Esophagus squamous epithelium (tissue), 5 donors: ENCODE results near the gene NANOS3. TPM values are rescaled to one million over a fixed set of nuclear protein-coding genes. Genes with fewer than 3 reads are reported as not detected.
A peak's percentile ranks its signal among the peaks of the same experiment; 100 is the strongest.

Experiments
- DNase-seq: peaks from one replicate; lab custom pipeline; 2025; lab: John Stamatoyannopoulos, UW
- H3K27ac ChIP-seq, 4 donors: fragments of 200-600 bp; sonication (generic); one replicate each; pipeline ENCODE4 v1.5.1; 2016 to 2019; ENCODE audit warnings: mild to moderate bottlenecking in 1 of 4
- H3K27me3 ChIP-seq, 4 donors: fragments of 200-600 bp; sonication (generic); 1 replicate in 3 of 4; 2 replicates in 1 of 4; pipeline versions ENCODE4 v1.5.1 to v1.6.0; 2017 to 2021; ENCODE audit warnings: antibody characterized with exemption in 1 of 4
- H3K36me3 ChIP-seq, 3 donors: fragments of 200-600 bp; sonication (generic); one replicate each; pipeline ENCODE4 v1.5.1; 2016 to 2019
- H3K4me1 ChIP-seq, 3 donors: fragments of 200-600 bp; sonication (generic); one replicate each; pipeline ENCODE4 v1.5.1; 2017 to 2019
- H3K4me3 ChIP-seq, 4 donors: fragments of 200-600 bp; sonication (generic); 1 replicate in 3 of 4; 2 replicates in 1 of 4; pipeline ENCODE4 v1.5.1; 2016 to 2019; ENCODE audit warnings: mild to moderate bottlenecking in 2 of 4, moderate library complexity in 1 of 4
- H3K9me3 ChIP-seq, 3 donors: fragments of 200-600 bp; sonication (generic); one replicate each; pipeline ENCODE4 v1.5.1; 2016 to 2019
- CTCF ChIP-seq, 6 experiments: fragments of 450-650 bp in 4 of 6; fragments of 200-600 bp in 2 of 6; sonication (generic) in 2 of 6; IDR thresholded peaks; one replicate each; pipeline ENCODE4 v1.5.1; 2016 to 2019; ENCODE audit warnings: antibody characterized with exemption in 6 of 6, mild to moderate bottlenecking in 4 of 6, moderate library complexity in 4 of 6
- POLR2A ChIP-seq, 4 donors: fragments of 450-650 bp; IDR thresholded peaks; one replicate each; pipeline ENCODE4 v1.6.1; 2017; ENCODE audit warnings: antibody characterized with exemption in 4 of 4, mild to moderate bottlenecking in 4 of 4, moderate library complexity in 3 of 4
- WGBS, 2 donors: methylation state at CpG; one replicate each; pipeline ENCODE4 v1.1.5; 2018; 5-methylcytosine and 5-hydroxymethylcytosine counted together
- intact Hi-C: fragments of 100-400 bp; cut with DNase I; formaldehyde crosslinking; loops from one replicate; pipeline ENCODE4 v1.15.0; 2022
- total RNA-seq, 4 donors: library from RNA; depleted of rRNA; stranded (reverse); fragments of >200 nt; gene quantifications; one replicate each; pipeline ENCODE4 v1.1.0, GENCODE V29; 2016
- donor health status: DM: yes; HTN: yes; CAD: no.

Gene NANOS3
- total RNA-seq, 4 donors from 2014 or later, result not detected

- peak; percentile 53 for DNase-seq
- H3K36me3 ChIP-seq, result peaks cover 0 to 30% (median 0%) of the 10 kb centered on the region in 3 donors
- TF ChIP-seq POLR2A (IDR thresholded peaks at IDR 0.05) (peak in 3 of 4 donors; percentile 47 to 69 (median 52)), CTCF (IDR thresholded peaks at IDR 0.05) (peak in 2 of 6 experiments; percentile 28 to 42)
- intact Hi-C loops, result no loop called here
- 33 to 45% methylated on average over 9 of the region's 86 CpGs for WGBS, 2 donors
- peak within 1 kb of the TSS; percentile 85 to 96 (median 91) for H3K27ac ChIP-seq
- peaks cover 13 to 29% (median 15%) of the 10 kb centered on the region in 3 donors for H3K4me1 ChIP-seq
- H3K4me3 ChIP-seq, result peak within 1 kb of the TSS; percentile 77 to 98 (median 84)
- H3K27me3 ChIP-seq, result no peaks in the 10 kb centered on the region
- no peaks in the 10 kb centered on the region for H3K9me3 ChIP-seq
These were observed 28.9 kb downstream of the NANOS3 start, which contains the start of the genes BRME1 and CC2D1A for GRCh38 chr19:13905634-13906520. BRME1 (minus strand) TSS chr19:13906117; CDS start chr19:13904892, 1,225 bp downstream. CC2D1A (plus strand) TSS chr19:13906201; CDS start chr19:13906442, 241 bp downstream.

GRCh38 chr19:13906521-13906904 is 29.6 kb downstream of the NANOS3 start:
- Histone ChIP-seq H3K4me3 (peak overlapping the region; percentile 77 to 98 (median 84)), H3K27ac (peak overlapping the region; percentile 85 to 96 (median 91)), H3K9me3 (no peaks in the 10 kb centered on the region), H3K4me1 (peaks cover 13 to 29% (median 15%) of the 10 kb centered on the region in 3 donors), H3K36me3 (peaks cover 0 to 36% (median 0%) of the 10 kb centered on the region in 3 donors), H3K27me3 (no peaks in the 10 kb centered on the region)
- no peak for TF ChIP-seq CTCF (IDR thresholded peaks at IDR 0.05)
- no peak for TF ChIP-seq POLR2A (IDR thresholded peaks at IDR 0.05)
- no peak for DNase-seq
- WGBS, 2 donors, result 0 to 6% methylated on average over 2 of the region's 13 CpGs
- intact Hi-C loops, result no loop called here

GRCh38 chr19:13906910-13907309 is 30.0 kb downstream of the NANOS3 start:
- intact Hi-C loops, result no loop called here

GRCh38 chr19:13908674-13909073 is 31.7 kb downstream of the NANOS3 start:
- intact Hi-C loops, result no loop called here
- TF ChIP-seq CTCF (IDR thresholded peaks at IDR 0.05) (no peak), POLR2A (IDR thresholded peaks at IDR 0.05) (no peak)
- H3K4me1 ChIP-seq, result peaks cover 13 to 29% (median 15%) of the 10 kb centered on the region in 3 donors
- H3K27ac ChIP-seq, result no peak overlapping the region
- H3K36me3 ChIP-seq, result peaks cover 16 to 58% (median 21%) of the 10 kb centered on the region in 3 donors
- WGBS, 2 donors, result 87 to 88% methylated on average over 8 of the region's 8 CpGs
- H3K9me3 ChIP-seq, result no peaks in the 10 kb centered on the region
- no peak overlapping the region for H3K4me3 ChIP-seq
- H3K27me3 ChIP-seq, result no peaks in the 10 kb centered on the region
- no peak for DNase-seq

More at GRCh38 chr19:13906910-13907309, 30.0 kb downstream of the NANOS3 start:
- no peak for TF ChIP-seq POLR2A (IDR thresholded peaks at IDR 0.05)
- TF ChIP-seq CTCF (IDR thresholded peaks at IDR 0.05), result no peak
- 38 to 85% methylated on average over 1 to 3 of the region's 5 CpGs for WGBS, 2 donors
- no peaks in the 10 kb centered on the region for H3K9me3 ChIP-seq
- peak overlapping the region; percentile 85 to 96 (median 91) for H3K27ac ChIP-seq
- peaks cover 0 to 40% (median 3%) of the 10 kb centered on the region in 3 donors for H3K36me3 ChIP-seq
- H3K27me3 ChIP-seq, result no peaks in the 10 kb centered on the region
- DNase-seq, result no peak
- peak overlapping the region; percentile 77 to 98 (median 84) for H3K4me3 ChIP-seq
- H3K4me1 ChIP-seq, result peaks cover 13 to 29% (median 15%) of the 10 kb centered on the region in 3 donors

- TF ChIP-seq POLR2A (IDR thresholded peaks at IDR 0.05) (no peak), CTCF (IDR thresholded peaks at IDR 0.05) (no peak)
- H3K9me3 ChIP-seq, result no peaks in the 10 kb centered on the region
- no peak overlapping the region for H3K4me3 ChIP-seq
- peaks cover 13 to 29% (median 15%) of the 10 kb centered on the region in 3 donors for H3K4me1 ChIP-seq
- 100% methylated on average over 2 of the region's 2 CpGs for WGBS, 2 donors
- intact Hi-C loops, result no loop called here
- no peak for DNase-seq
- H3K36me3 ChIP-seq, result peaks cover 16 to 65% (median 26%) of the 10 kb centered on the region in 3 donors
- H3K27ac ChIP-seq, result no peak overlapping the region
- no peaks in the 10 kb centered on the region for H3K27me3 ChIP-seq
These were observed 32.5 kb downstream of the NANOS3 start for GRCh38 chr19:13909430-13909829.
